K562 (cell line): ENCODE data around the gene GSTM5. TPM values are rescaled to one million over a fixed set of nuclear protein-coding genes. Genes with fewer than 3 reads are reported as not detected.

Experiments used
- ATAC-seq: fragments of 200-7000 bp; cut with Tn5 transposase; 3 replicates; pipeline ENCODE4 v1.9.1; 2020; ENCODE audit warnings: moderate library complexity
- BruUV-seq: library from RNA; stranded (reverse); fragments of 400-500 nt; replicated peaks from 2 replicates; lab custom pipeline; 2021; lab: Mats Ljungman, UMichigan
- CTCF ChIA-PET: fragments of 300-600 bp; formaldehyde crosslinking; extraction: SDS; loops from one replicate; lab custom pipeline; 2021; ENCODE audit warnings: low intra/inter-chr PET ratio; lab: Yijun Ruan, JAX
- POLR2A ChIA-PET: fragments of 300-600, 350-650 bp; sonication (Branson Sonifier 250); formaldehyde crosslinking; extraction: SDS; loops from one replicate; lab custom pipeline; 2021; ENCODE audit warnings: antibody characterized with exemption, inconsistent platforms; lab: Yijun Ruan, JAX
- DNase-seq, 4 experiments: peaks; one replicate each; pipeline versions ENCODE4 v3.0.0 to v3.0.0-alpha.2; 2011 to 2018; ENCODE audit warnings: low spot score in 3 of 4, mixed read lengths in 3 of 4; ENCODE audit errors: extremely low read depth in 1 of 4
- FAIRE-seq: peaks from 2 replicates; lab custom pipeline; 2011; peaks lifted over from hg19 to GRCh38; lab: Jason Lieb, UNC
- H2AFZ ChIP-seq: 2 replicates; pipeline ENCODE4 v1.6.0; 2011; ENCODE audit warnings: low read depth, low read length, control low read depth, inconsistent platforms
- H3K27ac ChIP-seq: fragments of 200-600 bp; 3 replicates; pipeline ENCODE4 v1.8.0; 2011; ENCODE audit warnings: low read depth, mild to moderate bottlenecking, control low read depth, inconsistent platforms, low read length, moderate library complexity, mixed read lengths; ENCODE audit errors: extremely low read depth
- H3K27me3 ChIP-seq, 2 experiments: fragments of 300-600 bp in 1 of 2; 2 replicates in 1 of 2; 3 replicates in 1 of 2; pipeline versions ENCODE4 v1.6.0 to v1.8.0; 2011; ENCODE audit warnings: inconsistent platforms in 2 of 2, low read length in 2 of 2, mild to moderate bottlenecking in 1 of 2, mixed read lengths in 1 of 2, moderate library complexity in 1 of 2; ENCODE audit not compliant: control insufficient read depth in 2 of 2, insufficient read depth in 2 of 2
- H3K36me3 ChIP-seq: fragments of 300-600 bp; 3 replicates; pipeline ENCODE4 v1.8.0; 2011; ENCODE audit warnings: mild to moderate bottlenecking, low read length, inconsistent platforms; ENCODE audit not compliant: control insufficient read depth, insufficient read depth
- H3K4me1 ChIP-seq, 2 experiments: fragments of 200-600 bp in 1 of 2; replicated peaks in 1 of 2; 2 replicates in 1 of 2; 3 replicates in 1 of 2; pipeline versions ENCODE4 v1.5.1 to v1.8.0; 2011; ENCODE audit warnings: inconsistent platforms in 2 of 2, low read length in 2 of 2, mild to moderate bottlenecking in 1 of 2, mixed read lengths in 1 of 2, moderate library complexity in 1 of 2; ENCODE audit not compliant: control insufficient read depth in 2 of 2, insufficient read depth in 2 of 2
- H3K4me2 ChIP-seq: 2 replicates; pipeline ENCODE4 v1.6.1; 2011; ENCODE audit warnings: low read length, control low read depth, inconsistent platforms, mixed read lengths; ENCODE audit not compliant: insufficient read depth
- H3K4me3 ChIP-seq: fragments of 200-600 bp; sonication (generic), shearing (Covaris generic); 2 replicates; pipeline ENCODE4 v1.5.1; 2016; ENCODE audit warnings: control low read depth, inconsistent platforms
- H3K79me2 ChIP-seq: fragments of 200-600 bp; 3 replicates; pipeline ENCODE4 v1.8.0; 2011; ENCODE audit warnings: low read length, inconsistent platforms; ENCODE audit not compliant: control insufficient read depth, insufficient read depth
- H3K9ac ChIP-seq, 2 experiments: 2 replicates each; pipeline versions ENCODE4 v1.6.0 to v1.6.1; 2011; ENCODE audit warnings: low read depth in 2 of 2, low read length in 2 of 2, control low read depth in 1 of 2, inconsistent platforms in 1 of 2, mild to moderate bottlenecking in 1 of 2, mixed read lengths in 1 of 2; ENCODE audit not compliant: insufficient read depth in 1 of 2
- H3K9me1 ChIP-seq: one replicate; pipeline ENCODE4 v1.6.0; 2011; ENCODE audit warnings: inconsistent platforms, mild to moderate bottlenecking, low read length, moderate library complexity; ENCODE audit not compliant: control insufficient read depth, insufficient read depth
- H3K9me3 ChIP-seq: replicated peaks from 2 replicates; pipeline ENCODE4 v1.5.1; 2011; ENCODE audit warnings: low read depth, low read length, inconsistent platforms; ENCODE audit not compliant: control insufficient read depth, insufficient read depth
- H4K20me1 ChIP-seq: replicated peaks from 2 replicates; pipeline ENCODE4 v1.6.1; 2011; ENCODE audit warnings: low read length, inconsistent platforms, mixed read lengths; ENCODE audit not compliant: control insufficient read depth, insufficient read depth
- ARNT ChIP-seq, 2 experiments: fragments of 450-650 bp; IDR thresholded peaks; 2 replicates each; pipeline ENCODE4 v1.6.1; 2016; ENCODE audit warnings: mild to moderate bottlenecking in 1 of 2
- C11orf30 ChIP-seq: fragments of 450-650 bp; IDR thresholded peaks from 2 replicates; pipeline ENCODE4 v1.6.1; 2016; ENCODE audit warnings: low read depth, mild to moderate bottlenecking
- GTF2E2 ChIP-seq: fragments of 200-800 bp; sonication (Bioruptor generic); IDR thresholded peaks from 2 replicates; pipeline ENCODE4 v1.6.1; 2016; ENCODE audit warnings: missing genetic modification characterization, missing compliant biosample characterization
- IRF1 ChIP-seq: sonication (generic); formaldehyde crosslinking; IDR thresholded peaks from 2 replicates; pipeline ENCODE4 v1.8.0; 2022; ENCODE audit warnings: missing genetic modification reagents, mild to moderate bottlenecking, borderline replicate concordance
- KAT8 ChIP-seq: fragments of 450-650 bp; IDR thresholded peaks from 2 replicates; pipeline ENCODE4 v1.6.1; 2016; ENCODE audit warnings: low read depth, mild to moderate bottlenecking
- MAFG ChIP-seq: fragments of 450-650 bp; conservative IDR thresholded peaks from 2 replicates; pipeline ENCODE4 v1.6.1; 2016; ENCODE audit warnings: missing genetic modification characterization, missing compliant biosample characterization
- MAFK ChIP-seq: IDR thresholded peaks from 2 replicates; pipeline ENCODE4 v1.6.1; 2011; ENCODE audit warnings: low read length, improper control_type of control experiment
- NR0B1 ChIP-seq: fragments of 450-650 bp; IDR thresholded peaks from one replicate; pipeline ENCODE4 v1.6.1; 2018; ENCODE audit warnings: mild to moderate bottlenecking, moderate library complexity; ENCODE audit not compliant: partially characterized antibody
- ZC3H11A ChIP-seq: IDR thresholded peaks from 2 replicates; pipeline ENCODE4 v1.6.1; 2012; ENCODE audit warnings: low read depth, low read length, improper control_type of control experiment
- ZFX ChIP-seq: sonication (generic); formaldehyde crosslinking; IDR thresholded peaks from 2 replicates; pipeline ENCODE4 v1.8.0; 2022; ENCODE audit warnings: mild to moderate bottlenecking, missing genetic modification reagents, moderate library complexity
- ZNF23 ChIP-seq: fragments of 250-450 bp; sonication (Bioruptor Pico); IDR thresholded peaks from 2 replicates; pipeline ENCODE4 v1.4.0; 2020; ENCODE audit warnings: mild to moderate bottlenecking
- ZNF316 ChIP-seq: fragments of 450-650 bp; IDR thresholded peaks from 2 replicates; pipeline ENCODE4 v1.6.1; 2016
- ZNF407 ChIP-seq: fragments of 450-650 bp; IDR thresholded peaks from 2 replicates; pipeline ENCODE4 v1.6.1; 2016; ENCODE audit warnings: low read depth
- WGBS: fragments of 100-300 bp; shearing (Covaris generic); methylation state at CpG from one replicate; pipeline ENCODE4 v1.1.6; 2016; ENCODE audit warnings: low coverage, mixed read lengths; ENCODE audit not compliant: insufficient coverage; ENCODE audit errors: missing lambda C conversion rate; 5-methylcytosine and 5-hydroxymethylcytosine counted together
- in situ Hi-C: fragments of 300-500 bp; cut with MboI; formaldehyde crosslinking; loops from 4 replicates; pipeline ENCODE4 v1.15.0; 2018; ENCODE audit warnings: inconsistent platforms, mixed read lengths
- intact Hi-C: fragments of 100-400 bp; cut with micrococcal nuclease; formaldehyde crosslinking; loops from 2 replicates; pipeline ENCODE4 v1.14.2; 2022
- polyA plus RNA-seq, 8 experiments: library from polyadenylated mRNA; depleted of rRNA in 4 of 8; stranded (reverse) in 5 of 8; unstranded in 3 of 8; fragments of >200 nt; fragmentation: Nextera tagmentation in 2 of 8; fragmentation: Illumina TruSeq in 1 of 8; extraction: Ambion mirVana in 2 of 8; extraction: Trizol in 1 of 8; gene quantifications; 2 replicates each; pipeline versions ENCODE4 v1.2.1 to v1.2.3, GENCODE V29; 2011 to 2014; ENCODE audit warnings: inconsistent platforms in 1 of 8, missing spikeins in 1 of 8
- total RNA-seq, 7 experiments: library from RNA; depleted of rRNA in 6 of 7; stranded (reverse); fragments of >200 nt in 6 of 7; fragmentation: Illumina TruSeq in 2 of 7; extraction: Trizol in 2 of 7; gene quantifications; 2 replicates each; pipeline versions ENCODE4 v1.2.1 to v1.2.3, GENCODE V29; 2011 to 2021; ENCODE audit warnings: low replicate concordance in 1 of 7

The GSTM5 gene
- total and polyA plus RNA-seq, 9 of the 15 experiments (the other 6 are each of a cell fraction or from before 2014, with no cell fraction given) = not detected

DNA sequence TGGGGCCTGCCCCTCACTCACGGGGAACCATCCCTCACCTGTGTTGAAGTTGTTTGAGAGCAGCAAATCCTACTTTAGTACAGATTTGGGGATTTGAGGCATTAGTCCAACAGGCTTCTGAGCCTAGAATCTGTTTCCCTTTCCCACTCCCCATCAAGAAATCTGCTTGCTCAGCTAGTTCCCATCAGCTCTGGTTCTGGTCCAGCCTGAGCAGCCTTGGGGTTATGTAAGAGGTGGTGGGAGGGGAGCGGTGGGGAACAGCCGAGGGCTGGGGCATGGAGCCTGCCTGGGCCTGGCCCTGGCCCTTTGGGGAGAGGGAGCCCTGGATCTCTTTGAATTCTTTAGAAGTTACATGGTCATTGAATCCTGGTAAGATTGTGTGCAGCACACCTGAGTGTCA lies 4.1 kb downstream of the GSTM5 start:
- in situ Hi-C loops = loop anchor here (5.0 kb wide), 1 partner anchor 39 kb away; no protein-coding TSS in a partner anchor
- DNase-seq (peak in 3 of 4 experiments; percentile 3), FAIRE-seq (no peak), ATAC-seq (no peak)
- intact Hi-C loops = loop anchor here (5.0 kb wide), 1 partner anchor 169 kb away; the partner anchor contains the start of gene GNAI3
- BruUV-seq = no TSS peak
- Histone ChIP-seq H3K4me2 (no peak overlapping the region), H3K9ac (no peak overlapping the region), H3K9me3 (no peaks in the 10 kb centered on the region), H3K79me2 (no peaks in the 10 kb centered on the region), H3K4me1 (peaks cover 14 to 21% of the 10 kb centered on the region in 2 experiments; a peak in 4 of 5 replicates), H3K27me3 (peaks cover 0 to 6% of the 10 kb centered on the region in 2 experiments; a peak in 2 of 5 replicates), H3K9me1 (no peaks in the 10 kb centered on the region), H4K20me1 (no peaks in the 10 kb centered on the region), H3K36me3 (no peaks in the 10 kb centered on the region), H2AFZ (no peak overlapping the region), H3K27ac (no peak overlapping the region), H3K4me3 (no peak overlapping the region)
- WGBS = 31% methylated on average over 3 of the region's 3 CpGs
- ChIA-PET CTCF (no interaction called here), POLR2A (interaction anchor here (1.0 kb wide), 1 partner anchor 37 kb away, joined by 3 read pairs; no protein-coding TSS in a partner anchor)
- no peak for TF ChIP-seq NR0B1
- TF ChIP-seq ARNT (IDR thresholded peaks at IDR 0.05) = no peak
- no peak for TF ChIP-seq GTF2E2
- TF ChIP-seq MAFG (tag) = peak; percentile 12; the same call in 1 of the 2 replicates
- no peak for TF ChIP-seq ZNF23 (CRISPR knock-in tag)
- no peak for TF ChIP-seq ZFX
- no peak for TF ChIP-seq KAT8
- no peak for TF ChIP-seq IRF1
- no peak for TF ChIP-seq ZNF407
- TF ChIP-seq MAFK = peak; percentile 16; the same call in 1 of the 2 replicates
- peak; percentile 56; the same call in 1 of the 2 replicates for TF ChIP-seq C11orf30
- no peak for TF ChIP-seq ZC3H11A
- peak; percentile 71 for TF ChIP-seq ZNF316
